IMR-90 (cell line): ENCODE results near the gene RHEX. TPM values are rescaled to one million over a fixed set of nuclear protein-coding genes. Genes with fewer than 3 reads are reported as not detected.

Source experiments
- ATAC-seq: fragments of 200-7000 bp; cut with Tn5 transposase; 2 replicates; pipeline ENCODE4 v1.9.1; 2020; ENCODE audit warnings: low read depth, mild to moderate bottlenecking, moderate library complexity
- BruUV-seq: library from RNA; stranded (reverse); fragments of 400-500 nt; replicated peaks from 2 replicates; lab custom pipeline; 2021; lab: Mats Ljungman, UMichigan
- CTCF ChIA-PET: fragments of 300-600 bp; formaldehyde crosslinking; extraction: SDS; loops from one replicate; lab custom pipeline; 2021; ENCODE audit warnings: antibody characterized with exemption; lab: Yijun Ruan, JAX
- POLR2A ChIA-PET: fragments of 300-600 bp; sonication (Branson Sonifier 250); formaldehyde crosslinking; loops from one replicate; lab custom pipeline; 2022; ENCODE audit warnings: antibody characterized with exemption; ENCODE audit not compliant: unreplicated experiment; lab: Charles Lee
- DNase-seq: peaks from one replicate; pipeline ENCODE4 v3.0.0; 2013
- H2AFZ ChIP-seq: replicated peaks from 2 replicates; pipeline ENCODE3; 2013; ENCODE audit warnings: low read length, mild to moderate bottlenecking; ENCODE audit not compliant: poor library complexity
- H2AK5ac ChIP-seq: 2 replicates; pipeline ENCODE4 v1.6.1; 2013; ENCODE audit warnings: low read depth, low read length, inconsistent platforms
- H2AK9ac ChIP-seq: replicated peaks from 2 replicates; pipeline ENCODE3; 2013; ENCODE audit warnings: mild to moderate bottlenecking, low read depth, low read length, moderate library complexity; ENCODE audit not compliant: poor library complexity
- H2BK120ac ChIP-seq: 2 replicates; pipeline ENCODE4 v1.6.1; 2013; ENCODE audit warnings: low read depth, low read length, inconsistent platforms
- H2BK15ac ChIP-seq: 3 replicates; pipeline ENCODE4 v1.6.1; 2013; ENCODE audit warnings: low read depth, low read length, inconsistent platforms
- H2BK20ac ChIP-seq: 2 replicates; pipeline ENCODE4 v1.6.1; 2013; ENCODE audit warnings: low read depth, mild to moderate bottlenecking, inconsistent platforms, low read length, moderate library complexity
- H2BK5ac ChIP-seq: 2 replicates; pipeline ENCODE4 v1.6.1; 2013; ENCODE audit warnings: mild to moderate bottlenecking, low read depth, low read length, inconsistent platforms; ENCODE audit not compliant: poor library complexity, severe bottlenecking
- H3K14ac ChIP-seq: replicated peaks from 2 replicates; pipeline ENCODE4 v1.6.1; 2013; ENCODE audit warnings: low read depth, low read length, inconsistent platforms
- H3K18ac ChIP-seq: 2 replicates; pipeline ENCODE4 v1.6.1; 2013; ENCODE audit warnings: low read depth, low read length, control low read depth
- H3K23ac ChIP-seq: 2 replicates; pipeline ENCODE4 v1.6.1; 2013; ENCODE audit warnings: low read depth, low read length, inconsistent platforms
- H3K27ac ChIP-seq: 2 replicates; pipeline ENCODE4 v1.5.1; 2013; ENCODE audit warnings: mild to moderate bottlenecking, control low read depth, low read length; ENCODE audit not compliant: insufficient read depth
- H3K27me3 ChIP-seq: 2 replicates; pipeline ENCODE4 v1.6.1; 2013; ENCODE audit warnings: low read length; ENCODE audit not compliant: control insufficient read depth, insufficient read depth
- H3K36me3 ChIP-seq: 2 replicates; pipeline ENCODE4 v1.6.1; 2013; ENCODE audit warnings: low read length, mixed read lengths; ENCODE audit not compliant: control insufficient read depth, insufficient read depth
- H3K4ac ChIP-seq: 2 replicates; pipeline ENCODE4 v1.6.1; 2013; ENCODE audit warnings: low read depth, low read length, inconsistent platforms
- H3K4me1 ChIP-seq: 2 replicates; pipeline ENCODE4 v1.6.1; 2013; ENCODE audit warnings: low read length, mixed read lengths; ENCODE audit not compliant: control insufficient read depth, insufficient read depth
- H3K4me2 ChIP-seq: 2 replicates; pipeline ENCODE4 v1.6.1; 2013; ENCODE audit warnings: low read depth, mild to moderate bottlenecking, control low read depth, low read length, moderate library complexity
- H3K4me3 ChIP-seq: 2 replicates; pipeline ENCODE4 v1.5.1; 2013; ENCODE audit warnings: low read depth, mild to moderate bottlenecking, control low read depth, low read length, moderate library complexity; ENCODE audit not compliant: insufficient read depth
- H3K56ac ChIP-seq: 2 replicates; pipeline ENCODE4 v1.6.1; 2013; ENCODE audit warnings: low read length, inconsistent platforms; ENCODE audit not compliant: insufficient read depth; ENCODE audit errors: extremely low read depth
- H3K79me1 ChIP-seq, 2 experiments: 2 replicates each; pipeline ENCODE4 v1.6.1; 2013; ENCODE audit warnings: low read length in 2 of 2, inconsistent platforms in 1 of 2, low read depth in 1 of 2
- H3K9ac ChIP-seq: 2 replicates; pipeline ENCODE4 v1.6.1; 2013; ENCODE audit warnings: low read depth, low read length, control low read depth
- H3K9me1 ChIP-seq: 2 replicates; pipeline ENCODE4 v1.6.1; 2013; ENCODE audit warnings: low read length, inconsistent platforms; ENCODE audit not compliant: insufficient read depth
- H3K9me3 ChIP-seq: 2 replicates; pipeline ENCODE4 v1.6.1; 2013; ENCODE audit warnings: low read length; ENCODE audit not compliant: control insufficient read depth, insufficient read depth
- H4K20me1 ChIP-seq: 2 replicates; pipeline ENCODE4 v1.6.1; 2013; ENCODE audit warnings: low read length, inconsistent platforms; ENCODE audit not compliant: insufficient read depth
- H4K5ac ChIP-seq: 2 replicates; pipeline ENCODE4 v1.6.1; 2013; ENCODE audit warnings: mild to moderate bottlenecking, low read depth, low read length, control low read depth
- H4K8ac ChIP-seq, 2 experiments: 2 replicates each; pipeline ENCODE4 v1.6.1; 2013; ENCODE audit warnings: low read depth in 2 of 2, low read length in 2 of 2, control low read depth in 1 of 2, inconsistent platforms in 1 of 2
- H4K91ac ChIP-seq: 2 replicates; pipeline ENCODE4 v1.6.1; 2013; ENCODE audit warnings: low read depth, low read length, inconsistent platforms; ENCODE audit not compliant: insufficient read depth
- CHD1 ChIP-seq: IDR thresholded peaks from 2 replicates; pipeline ENCODE4 v1.6.1; 2012; ENCODE audit warnings: low read depth, low read length, improper control_type of control experiment
- FOS ChIP-seq: fragments of 150-350 bp; IDR thresholded peaks from 2 replicates; pipeline ENCODE4 v1.6.1; 2016; ENCODE audit warnings: low read depth, low read length
- MAZ ChIP-seq: IDR thresholded peaks from 2 replicates; pipeline ENCODE4 v1.6.1; 2012; ENCODE audit warnings: low read depth, mild to moderate bottlenecking, low read length, improper control_type of control experiment, moderate library complexity, borderline replicate concordance
- MXI1 ChIP-seq: IDR thresholded peaks from 2 replicates; pipeline ENCODE4 v1.6.1; 2012; ENCODE audit warnings: low read depth, mild to moderate bottlenecking, low read length, moderate library complexity, borderline replicate concordance
- POLR2A ChIP-seq: IDR thresholded peaks from 2 replicates; pipeline ENCODE4 v1.6.1; 2012; ENCODE audit warnings: mild to moderate bottlenecking, low read depth, low read length
- RAD21 ChIP-seq: IDR thresholded peaks from 2 replicates; pipeline ENCODE4 v1.6.1; 2012; ENCODE audit warnings: low read length, improper control_type of control experiment
- RCOR1 ChIP-seq: IDR thresholded peaks from 2 replicates; pipeline ENCODE4 v1.6.1; 2012; ENCODE audit warnings: mild to moderate bottlenecking, low read length, improper control_type of control experiment; ENCODE audit not compliant: insufficient replicate concordance
- RFX5 ChIP-seq: IDR thresholded peaks from 2 replicates; pipeline ENCODE4 v1.8.0; 2012; ENCODE audit warnings: low read depth, mild to moderate bottlenecking, low read length, moderate library complexity
- WGBS, 2 experiments: methylation state at CpG; one replicate each; pipeline versions ENCODE4 v1.1.5 to v1.1.7; 2013; ENCODE audit warnings: missing lambda C conversion rate in 2 of 2; ENCODE audit not compliant: insufficient read length in 1 of 2; ENCODE audit errors: extremely low coverage in 2 of 2; 5-methylcytosine and 5-hydroxymethylcytosine counted together
- dilution Hi-C: fragments of 300-500 bp; cut with HindIII; formaldehyde crosslinking; loops from one replicate; pipeline ENCODE4 v1.14.3; 2018; ENCODE audit warnings: low sequenced_read_pairs; ENCODE audit not compliant: unreplicated experiment
- in situ Hi-C: fragments of 300-500 bp; cut with MboI; formaldehyde crosslinking; loops from 3 replicates; pipeline ENCODE4 v1.14.3; 2019; ENCODE audit warnings: low sequenced_read_pairs, inconsistent platforms, mixed read lengths
- intact Hi-C: fragments of 100-400 bp; cut with micrococcal nuclease; formaldehyde crosslinking; loops from 2 replicates; pipeline ENCODE4 v1.10.0; 2022
- polyA plus RNA-seq, 3 experiments: library from polyadenylated mRNA; depleted of rRNA; stranded (reverse); fragments of >200 nt; gene quantifications; 2 replicates each; pipeline ENCODE4 v1.2.3, GENCODE V29; 2012; ENCODE audit warnings: low replicate concordance in 1 of 3
- total RNA-seq: library from RNA; depleted of rRNA; stranded (reverse); fragments of >200 nt; gene quantifications from 2 replicates; pipeline ENCODE4 v1.2.3, GENCODE V29; 2012
- TF ChIP-seq, protein P1 (sequence below): fragments of 150-350 bp; IDR thresholded peaks from 2 replicates; pipeline ENCODE4 v1.6.1; 2017; ENCODE audit warnings: mild to moderate bottlenecking, antibody characterized with exemption, low read length, low read depth
- TF ChIP-seq, protein P2 (sequence below): fragments of 150-350 bp; IDR thresholded peaks from 2 replicates; pipeline ENCODE4 v1.6.1; 2016; ENCODE audit warnings: low read depth, mild to moderate bottlenecking, low read length, moderate library complexity, borderline replicate concordance
- TF ChIP-seq, protein P3 (sequence below): conservative IDR thresholded peaks from 2 replicates; pipeline ENCODE4 v1.5.1; 2012; ENCODE audit warnings: mild to moderate bottlenecking, low read depth, low read length, improper control_type of control experiment

RHEX gene
- total and polyA plus RNA-seq, 2 of the 4 experiments (the other 2 are of a cell fraction): not detected

DNA sequence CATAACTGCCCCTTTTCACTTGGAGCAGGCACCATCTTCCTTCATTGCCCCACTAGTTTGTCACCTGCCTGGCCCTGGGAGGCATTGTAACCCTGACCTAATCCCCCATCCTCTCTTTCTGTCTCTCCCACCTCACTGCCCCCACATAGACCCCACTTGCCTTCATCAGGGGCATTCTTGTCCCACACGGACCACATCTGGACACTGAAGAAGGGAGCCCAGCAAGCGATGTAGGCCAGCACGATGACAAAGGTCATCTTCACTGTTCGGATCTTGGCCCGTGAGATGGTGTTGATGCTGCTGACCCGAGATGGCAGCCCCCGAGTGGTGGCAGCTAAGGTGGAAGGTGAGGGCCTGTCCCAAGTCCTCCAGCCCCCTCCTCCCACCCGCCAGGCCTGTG, 62.8 kb downstream of the RHEX start:
- 60% methylated on average over 1 of the region's 8 CpGs; no CpG with 5 or more reads in 1 of the 2 experiments for WGBS, 2 experiments

More for the DNA sequence above, 62.8 kb downstream of the RHEX start:
- Histone ChIP-seq H3K9me3 (no peaks in the 10 kb centered on the region), H3K9ac (no peak overlapping the region), H3K27ac (no peak overlapping the region), H3K79me1 (no peaks in the 10 kb centered on the region), H2BK15ac (no peak overlapping the region), H2AK9ac (no peak overlapping the region), H3K9me1 (no peaks in the 10 kb centered on the region), H3K18ac (no peak overlapping the region), H3K36me3 (no peaks in the 10 kb centered on the region), H3K4ac (no peak overlapping the region), H2AK5ac (no peak overlapping the region), H3K56ac (no peak overlapping the region), H2BK5ac (no peak overlapping the region), H4K91ac (no peak overlapping the region), H4K8ac (no peak overlapping the region), H3K27me3 (peaks cover 51% of the 10 kb centered on the region), H3K23ac (no peak overlapping the region), H3K4me2 (no peak overlapping the region), H4K5ac (no peak overlapping the region), H3K14ac (no peak overlapping the region), H2BK20ac (no peak overlapping the region), H3K4me3 (no peak overlapping the region), H3K4me1 (no peaks in the 10 kb centered on the region; the same call in 1 of the 2 replicates), H2BK120ac (no peak overlapping the region), H2AFZ (no peak overlapping the region), H4K20me1 (no peaks in the 10 kb centered on the region)
- intact Hi-C loops: no loop called here
- in situ Hi-C loops: loop anchor here (25.0 kb wide), 1 partner anchor 453 kb away; no protein-coding TSS in a partner anchor
- DNase-seq: no peak
- no TSS peak for BruUV-seq
- dilution Hi-C loops: no loop called here
- no peak for ATAC-seq
- ChIA-PET POLR2A (no interaction called here), CTCF (no interaction called here)
- no peak for TF ChIP-seq FOS
- no peak for TF ChIP-seq RFX5
- TF ChIP-seq, protein P1, sequence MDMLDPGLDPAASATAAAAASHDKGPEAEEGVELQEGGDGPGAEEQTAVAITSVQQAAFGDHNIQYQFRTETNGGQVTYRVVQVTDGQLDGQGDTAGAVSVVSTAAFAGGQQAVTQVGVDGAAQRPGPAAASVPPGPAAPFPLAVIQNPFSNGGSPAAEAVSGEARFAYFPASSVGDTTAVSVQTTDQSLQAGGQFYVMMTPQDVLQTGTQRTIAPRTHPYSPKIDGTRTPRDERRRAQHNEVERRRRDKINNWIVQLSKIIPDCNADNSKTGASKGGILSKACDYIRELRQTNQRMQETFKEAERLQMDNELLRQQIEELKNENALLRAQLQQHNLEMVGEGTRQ: no peak
- TF ChIP-seq POLR2A: no peak
- no peak for TF ChIP-seq CHD1
- no peak for TF ChIP-seq RAD21
- no peak for TF ChIP-seq RCOR1
- TF ChIP-seq, protein P2, sequence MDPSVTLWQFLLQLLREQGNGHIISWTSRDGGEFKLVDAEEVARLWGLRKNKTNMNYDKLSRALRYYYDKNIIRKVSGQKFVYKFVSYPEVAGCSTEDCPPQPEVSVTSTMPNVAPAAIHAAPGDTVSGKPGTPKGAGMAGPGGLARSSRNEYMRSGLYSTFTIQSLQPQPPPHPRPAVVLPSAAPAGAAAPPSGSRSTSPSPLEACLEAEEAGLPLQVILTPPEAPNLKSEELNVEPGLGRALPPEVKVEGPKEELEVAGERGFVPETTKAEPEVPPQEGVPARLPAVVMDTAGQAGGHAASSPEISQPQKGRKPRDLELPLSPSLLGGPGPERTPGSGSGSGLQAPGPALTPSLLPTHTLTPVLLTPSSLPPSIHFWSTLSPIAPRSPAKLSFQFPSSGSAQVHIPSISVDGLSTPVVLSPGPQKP: no peak
- TF ChIP-seq MXI1: no peak
- TF ChIP-seq, protein P3, sequence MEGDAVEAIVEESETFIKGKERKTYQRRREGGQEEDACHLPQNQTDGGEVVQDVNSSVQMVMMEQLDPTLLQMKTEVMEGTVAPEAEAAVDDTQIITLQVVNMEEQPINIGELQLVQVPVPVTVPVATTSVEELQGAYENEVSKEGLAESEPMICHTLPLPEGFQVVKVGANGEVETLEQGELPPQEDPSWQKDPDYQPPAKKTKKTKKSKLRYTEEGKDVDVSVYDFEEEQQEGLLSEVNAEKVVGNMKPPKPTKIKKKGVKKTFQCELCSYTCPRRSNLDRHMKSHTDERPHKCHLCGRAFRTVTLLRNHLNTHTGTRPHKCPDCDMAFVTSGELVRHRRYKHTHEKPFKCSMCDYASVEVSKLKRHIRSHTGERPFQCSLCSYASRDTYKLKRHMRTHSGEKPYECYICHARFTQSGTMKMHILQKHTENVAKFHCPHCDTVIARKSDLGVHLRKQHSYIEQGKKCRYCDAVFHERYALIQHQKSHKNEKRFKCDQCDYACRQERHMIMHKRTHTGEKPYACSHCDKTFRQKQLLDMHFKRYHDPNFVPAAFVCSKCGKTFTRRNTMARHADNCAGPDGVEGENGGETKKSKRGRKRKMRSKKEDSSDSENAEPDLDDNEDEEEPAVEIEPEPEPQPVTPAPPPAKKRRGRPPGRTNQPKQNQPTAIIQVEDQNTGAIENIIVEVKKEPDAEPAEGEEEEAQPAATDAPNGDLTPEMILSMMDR: no peak
- no peak for TF ChIP-seq MAZ
